ENCODE results near the gene DISP3.

DISP3 gene

DNA sequence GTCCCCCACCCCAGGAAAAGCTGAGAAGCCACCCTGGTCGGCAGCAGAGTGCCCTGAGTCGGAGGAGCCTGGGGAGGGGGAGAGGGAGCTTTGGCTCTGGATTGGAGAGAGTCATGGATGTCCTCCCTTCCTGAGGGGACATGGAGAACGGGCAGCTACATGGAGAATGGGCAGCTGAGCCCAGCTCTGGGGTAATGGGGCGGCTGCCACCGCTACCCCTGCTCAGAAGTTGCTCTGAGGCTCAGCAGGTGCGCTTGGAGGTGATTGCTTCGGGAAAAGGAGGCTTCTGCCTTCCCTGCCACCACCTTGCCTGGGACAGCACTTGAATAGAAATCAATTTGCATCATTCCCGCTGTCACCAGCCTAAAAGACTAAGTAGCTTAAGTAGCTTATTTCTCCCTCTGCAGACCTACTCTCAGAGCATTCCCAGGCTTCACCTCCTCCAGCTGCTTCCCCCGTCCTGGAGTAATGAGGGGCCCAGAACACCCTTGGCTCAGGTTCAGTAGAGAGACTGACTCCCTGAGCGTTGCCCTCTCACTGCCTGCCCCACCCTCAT, 8.3 kb downstream of the DISP3 start:
- DNase-seq (ENCODE audit: low read depth): no peak

DNA sequence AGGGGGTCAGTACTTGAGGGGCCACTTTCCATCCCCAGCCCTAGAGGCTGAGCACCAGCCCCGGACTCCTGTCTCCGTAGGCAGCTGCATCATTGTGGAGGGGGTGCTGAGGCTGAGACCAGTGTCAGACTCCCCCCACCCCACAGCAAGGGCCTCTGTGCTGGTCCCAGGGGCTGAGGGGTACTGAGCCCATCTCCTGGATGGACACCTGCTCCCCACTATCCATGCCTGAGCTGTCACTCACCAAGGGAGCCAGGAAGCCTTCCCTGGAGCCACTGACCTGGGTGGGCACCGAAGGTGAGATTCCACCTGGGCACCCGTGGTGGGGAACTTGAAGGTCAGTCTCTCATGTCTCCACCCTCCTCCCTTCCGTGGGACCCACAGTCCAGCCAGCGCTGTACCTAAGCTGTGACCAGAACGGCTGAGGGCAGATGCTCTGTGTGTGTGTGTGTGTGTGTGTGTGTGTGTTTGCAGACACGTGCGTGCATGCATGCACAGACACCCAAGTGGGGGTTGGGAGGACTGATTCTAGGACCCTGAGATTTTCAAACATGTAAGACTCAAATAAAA, 9.3 kb downstream of the DISP3 start:
- DNase-seq (ENCODE audit: low read depth): no peak

DNA sequence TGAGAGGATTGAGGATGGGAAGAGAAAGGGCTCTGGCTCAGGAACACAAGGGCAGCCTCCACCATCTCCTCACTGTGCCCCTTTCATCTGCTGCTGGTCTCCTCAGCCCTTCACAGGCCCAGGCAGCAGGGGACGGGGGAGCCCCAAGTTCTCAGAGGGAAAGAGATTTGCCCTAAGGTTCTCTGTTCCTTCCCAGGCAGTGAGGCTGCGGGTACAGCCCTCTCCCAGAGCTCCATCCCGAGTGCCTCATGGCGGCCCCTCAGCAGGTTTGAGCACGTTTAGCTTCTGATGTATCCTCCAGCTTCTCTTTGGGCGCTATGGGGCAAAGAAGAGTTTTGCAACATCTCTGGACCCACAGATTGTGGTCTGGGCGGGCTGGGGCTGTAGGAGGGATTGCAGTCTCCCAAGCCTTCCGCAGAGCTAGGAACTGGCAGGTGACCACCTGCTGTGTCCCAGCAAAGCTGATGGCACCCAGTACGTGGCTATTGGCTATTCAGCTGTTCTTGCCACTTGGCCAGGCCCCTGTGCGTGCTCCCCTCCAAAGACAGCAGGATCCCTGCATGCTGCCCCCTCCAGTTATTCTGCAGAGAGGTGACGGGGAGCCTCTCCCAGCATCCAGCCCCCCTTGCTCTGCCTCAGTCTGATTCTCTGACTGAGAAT, 10.1 kb downstream of the DISP3 start:
- DNase-seq (ENCODE audit: low read depth): no peak

DNA sequence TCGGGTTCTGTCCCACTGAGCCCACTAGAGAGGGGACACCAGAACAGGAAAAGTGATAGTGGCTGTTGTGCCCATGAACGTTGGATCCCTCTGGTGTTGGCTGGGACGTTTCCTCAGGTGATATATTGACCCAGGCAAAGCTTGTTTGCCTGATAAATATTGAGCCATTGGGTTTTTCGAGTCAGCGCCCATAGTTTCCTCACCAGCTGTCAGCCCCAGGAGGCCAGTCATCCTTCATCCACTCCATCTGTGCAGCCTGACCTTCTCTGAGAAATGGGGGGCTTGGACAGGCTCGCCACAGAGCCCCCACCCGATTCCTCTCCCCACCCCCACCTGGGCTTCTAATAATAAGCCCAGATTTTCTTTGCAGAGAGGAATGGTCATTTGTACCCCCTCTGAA, 13.3 kb downstream of the DISP3 start:
- no peak for DNase-seq (ENCODE audit: low read depth)

DNA sequence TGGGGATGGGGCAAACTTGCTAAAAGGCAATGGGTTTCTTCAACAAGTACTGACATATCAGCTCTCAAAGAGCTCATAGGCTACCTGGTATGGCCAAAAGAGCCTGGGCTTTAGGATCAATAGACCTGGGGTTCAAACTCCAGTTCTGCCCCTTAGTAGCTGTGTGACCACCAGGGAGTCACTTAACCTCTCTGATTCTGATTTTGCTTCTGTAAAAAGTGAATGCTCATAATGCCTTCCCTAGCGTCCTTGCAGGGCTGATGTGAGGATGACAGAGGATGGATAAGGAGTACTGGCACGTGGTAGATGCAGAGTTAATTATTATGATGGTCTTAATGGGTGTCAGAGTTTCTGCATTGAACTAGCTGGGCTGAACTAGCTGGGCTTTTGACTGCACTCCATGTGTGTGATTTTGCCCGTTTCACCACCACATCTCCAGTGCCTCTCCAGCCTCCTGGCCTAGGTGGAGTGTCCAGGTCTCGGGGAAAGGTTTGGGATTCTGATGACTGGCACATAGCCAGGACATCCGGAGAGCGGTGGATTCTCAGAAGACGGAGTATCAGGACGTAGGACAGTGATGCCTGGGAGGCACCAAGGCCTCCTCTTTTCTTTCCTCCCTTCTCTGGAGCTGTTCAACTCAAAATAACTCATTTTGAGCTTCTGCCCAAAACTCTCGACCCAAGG, 15.2 kb downstream of the DISP3 start:
- no peak for DNase-seq (ENCODE audit: low read depth)

DNA sequence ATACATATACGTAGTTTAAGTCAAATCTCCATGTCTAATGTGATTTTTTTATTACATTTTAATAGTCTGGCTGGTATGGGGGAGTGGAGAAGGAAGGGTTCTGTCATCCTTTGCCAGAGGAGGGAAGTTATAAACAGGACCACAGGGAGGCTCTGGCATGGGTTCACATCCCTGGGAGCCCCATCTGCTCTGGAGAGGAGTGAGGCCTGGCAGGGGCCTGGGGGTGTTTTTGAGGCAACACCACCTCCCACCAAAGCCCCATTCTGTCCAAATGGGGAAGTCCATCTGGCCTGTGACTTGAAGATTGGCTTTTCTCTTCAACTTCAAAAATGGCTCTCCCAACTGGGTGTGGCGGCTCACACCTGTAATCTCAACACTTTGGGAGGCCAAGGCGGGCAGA, 15.8 kb downstream of the DISP3 start:
- no peak for DNase-seq (ENCODE audit: low read depth)

DNA sequence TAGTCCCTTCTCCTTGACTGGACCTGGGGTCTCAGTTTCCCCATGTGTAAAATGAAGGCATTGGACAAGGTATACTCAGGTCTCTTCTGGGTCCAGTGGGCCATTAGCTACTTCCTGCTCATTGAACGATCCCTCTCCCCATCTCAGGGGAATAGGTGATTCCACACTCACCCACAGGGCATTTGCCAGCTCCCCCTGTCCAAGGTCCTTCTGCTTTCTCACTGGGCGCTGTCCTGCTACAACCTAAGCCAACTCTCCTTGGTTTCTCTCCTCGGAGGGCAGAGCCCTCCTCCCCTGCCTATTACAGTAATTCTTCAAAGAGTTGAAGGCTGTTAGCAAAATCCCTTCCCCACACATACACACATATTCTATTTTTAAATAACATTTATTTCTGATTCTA, 16.6 kb downstream of the DISP3 start:
- no peak for DNase-seq (ENCODE audit: low read depth)

DNA sequence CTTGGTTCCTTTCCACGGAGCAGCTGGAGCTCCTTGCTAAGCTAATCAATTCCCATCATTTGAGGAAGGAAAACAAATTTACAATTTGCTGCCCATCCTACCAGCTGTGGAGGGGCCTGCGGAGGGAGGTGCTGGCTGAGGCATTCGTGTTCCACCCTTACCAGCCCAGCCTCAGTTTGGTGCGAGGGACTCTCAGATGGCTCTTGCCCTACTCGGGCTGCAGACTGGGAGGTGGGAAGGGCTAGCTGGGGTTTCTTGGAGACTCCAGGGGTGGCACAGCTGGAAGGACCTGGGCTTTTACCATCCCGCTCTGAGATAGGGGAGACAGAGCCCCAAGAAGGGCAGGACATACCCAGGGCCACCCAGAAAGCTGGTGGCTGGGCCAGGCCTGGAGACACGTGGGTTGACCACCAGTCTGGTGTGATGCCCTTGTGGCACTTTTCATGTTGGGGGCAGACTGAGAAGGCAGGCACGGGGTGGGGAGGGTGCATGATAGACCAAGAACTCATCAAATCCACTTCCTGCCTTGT, 17.7 kb downstream of the DISP3 start:
- no peak for DNase-seq (ENCODE audit: low read depth)

DNA sequence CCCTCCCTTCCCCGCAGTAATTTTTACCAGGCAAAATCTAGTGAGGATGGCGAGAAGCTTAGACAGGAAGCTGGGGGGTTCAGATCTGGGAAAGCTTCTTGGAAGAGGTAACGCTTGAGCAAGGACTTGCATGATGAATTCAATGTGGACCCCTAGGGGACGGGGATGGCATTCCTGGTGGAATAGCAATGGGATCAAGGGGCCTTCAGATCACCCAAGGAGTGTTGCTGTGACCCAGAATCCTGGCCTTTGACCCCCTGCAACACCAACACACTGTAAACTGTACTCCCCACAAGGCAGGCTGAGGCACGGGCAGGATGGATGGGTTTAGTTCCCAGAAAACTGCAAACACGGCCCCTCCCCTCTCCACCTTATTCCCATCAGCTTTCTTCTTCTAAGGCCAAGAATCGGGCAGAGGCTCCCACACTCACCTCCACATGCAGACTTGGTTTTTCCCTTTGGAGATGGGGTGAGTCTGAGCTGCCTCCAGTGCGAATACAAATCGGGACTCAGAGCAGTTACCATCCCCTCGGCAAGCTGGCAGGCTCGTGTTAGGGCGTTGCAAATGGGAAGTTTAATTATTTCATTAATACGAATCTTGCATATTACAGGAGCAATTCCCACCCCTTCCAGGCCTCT, 20.1 kb downstream of the DISP3 start:
- DNase-seq (ENCODE audit: low read depth): no peak

DNA sequence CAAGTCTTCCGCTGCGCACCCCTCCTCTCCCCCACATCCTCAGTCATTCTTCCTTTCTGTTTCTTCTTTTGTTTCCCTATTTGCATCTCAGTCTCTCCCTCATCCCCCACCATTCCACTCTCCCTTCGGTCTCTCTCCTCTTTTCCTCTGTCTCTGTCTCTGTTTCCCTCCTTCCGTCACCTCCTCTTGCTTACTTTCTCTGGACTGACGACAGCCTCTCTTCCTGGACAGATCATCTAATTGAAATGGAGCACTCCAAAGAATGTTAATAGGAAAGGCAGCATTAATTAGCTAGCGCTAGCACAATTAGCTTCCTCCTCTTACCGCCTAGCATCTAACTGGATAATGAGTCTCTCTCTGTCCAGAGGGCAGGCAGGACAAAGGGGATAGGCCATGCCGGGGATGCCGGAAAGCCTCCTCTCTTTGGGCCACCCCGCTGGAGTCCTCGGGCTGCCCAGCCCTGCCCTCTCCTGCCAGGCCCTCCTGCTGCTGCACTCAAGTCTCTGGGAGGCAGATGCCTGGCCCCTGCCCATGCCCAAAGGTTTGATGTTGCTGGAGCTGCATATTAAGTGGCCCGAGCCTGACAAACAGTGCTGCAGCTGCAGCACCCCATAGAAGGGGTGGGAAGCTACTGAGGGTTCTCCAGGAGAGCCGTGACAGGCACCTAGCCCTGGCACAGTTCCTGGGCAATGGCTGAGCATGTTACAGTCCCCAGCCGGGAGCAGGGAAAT, 20.8 kb downstream of the DISP3 start:
- DNase-seq (ENCODE audit: low read depth): no peak

DNA sequence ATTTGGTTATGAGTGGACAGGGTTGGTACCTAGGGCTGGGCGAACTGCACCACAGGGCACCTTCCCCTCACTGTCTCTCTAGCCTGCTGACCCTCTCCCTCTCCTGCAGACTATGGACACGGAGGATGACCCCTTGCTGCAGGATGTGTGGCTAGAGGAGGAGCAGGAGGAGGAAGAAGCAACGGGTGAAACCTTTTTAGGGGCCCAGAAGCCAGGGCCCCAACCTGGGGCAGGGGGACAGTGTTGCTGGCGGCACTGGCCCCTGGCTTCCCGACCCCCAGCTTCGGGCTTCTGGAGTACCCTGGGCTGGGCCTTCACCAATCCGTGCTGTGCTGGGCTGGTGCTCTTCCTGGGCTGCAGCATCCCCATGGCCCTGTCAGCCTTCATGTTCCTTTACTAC, 21.9 kb downstream of the DISP3 start:
- DNase-seq (ENCODE audit: low read depth): no peak

DNA sequence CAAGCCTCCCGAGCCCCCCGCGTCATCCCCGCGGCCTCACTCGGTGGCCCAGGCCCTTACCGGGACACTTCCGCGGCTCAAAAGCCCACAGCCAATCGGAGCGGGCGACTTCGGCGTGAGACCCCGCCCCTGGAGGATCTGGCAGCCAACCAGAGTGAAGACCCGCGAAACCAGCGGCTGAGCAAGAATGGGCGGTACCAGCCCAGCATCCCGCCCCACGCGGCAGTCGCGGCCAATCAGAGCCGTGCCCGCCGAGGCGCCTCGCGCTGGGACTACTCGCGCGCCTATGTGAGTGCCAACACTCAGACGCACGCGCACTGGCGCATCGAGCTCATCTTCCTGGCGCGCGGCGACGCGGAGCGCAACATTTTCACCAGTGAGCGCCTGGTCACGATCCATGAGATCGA, 22.5 kb downstream of the DISP3 start:
- no peak for DNase-seq (ENCODE audit: low read depth)

DNA sequence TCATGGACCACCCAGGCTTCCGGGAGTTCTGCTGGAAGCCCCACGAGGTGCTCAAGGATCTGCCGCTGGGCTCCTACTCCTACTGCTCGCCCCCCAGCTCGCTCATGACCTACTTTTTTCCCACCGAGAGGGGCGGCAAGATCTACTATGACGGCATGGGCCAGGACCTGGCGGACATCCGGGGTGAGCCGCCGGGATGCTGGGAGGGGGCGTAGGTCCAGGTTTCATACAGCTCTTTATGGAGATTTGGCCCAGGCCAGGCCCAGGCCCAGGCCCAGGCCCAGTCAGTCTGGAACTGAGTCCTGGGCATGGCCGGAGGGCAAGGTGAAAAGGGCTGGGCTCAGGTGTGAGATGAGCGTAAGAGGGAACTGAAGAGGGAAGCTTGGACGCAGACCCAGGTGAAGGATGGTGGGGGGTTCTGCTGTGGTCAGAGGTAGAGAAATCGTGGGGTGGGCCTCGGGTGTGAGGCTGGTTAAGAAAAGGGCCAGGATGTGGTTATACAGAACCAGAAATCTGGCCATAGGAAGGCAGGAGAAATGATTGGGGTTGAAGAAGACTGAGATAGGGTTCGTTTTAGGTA, 23.0 kb downstream of the DISP3 start:
- no peak for DNase-seq (ENCODE audit: low read depth)

DNA sequence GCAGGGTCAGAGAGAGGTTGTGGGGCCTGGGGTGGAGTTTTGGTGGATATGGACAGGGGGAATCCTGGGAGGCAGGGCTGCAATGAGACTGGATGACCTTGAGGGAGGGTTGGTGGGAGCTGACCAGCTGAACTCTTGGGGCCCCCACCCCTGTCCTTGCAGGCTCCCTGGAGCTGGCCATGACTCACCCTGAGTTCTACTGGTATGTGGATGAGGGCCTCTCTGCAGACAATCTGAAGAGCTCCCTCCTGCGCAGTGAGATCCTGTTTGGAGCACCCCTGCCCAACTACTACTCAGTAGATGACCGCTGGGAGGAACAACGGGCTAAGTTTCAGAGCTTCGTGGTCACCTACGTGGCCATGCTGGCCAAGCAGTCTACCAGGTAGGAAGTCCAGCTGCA, 23.6 kb downstream of the DISP3 start:
- no peak for DNase-seq (ENCODE audit: low read depth)

DNA sequence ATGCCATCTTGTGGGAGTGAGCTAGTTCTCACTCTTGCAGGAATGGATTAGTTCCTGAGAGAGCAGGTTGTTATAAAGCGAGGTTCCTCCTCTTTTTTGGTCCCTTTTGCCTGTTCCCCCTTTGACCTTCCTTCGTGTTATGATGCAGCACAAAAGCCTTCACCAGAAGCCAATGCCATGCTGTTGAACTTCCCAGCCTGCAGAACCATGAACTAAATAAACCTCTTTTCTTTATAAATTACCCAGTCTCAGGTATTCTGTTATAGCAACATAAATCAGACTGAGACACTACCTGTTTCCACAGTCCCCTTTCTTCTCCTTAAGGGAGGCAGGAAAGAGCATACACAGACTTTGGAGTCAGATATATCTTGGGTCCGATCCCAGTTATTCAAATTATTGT, 25.6 kb downstream of the DISP3 start:
- DNase-seq (ENCODE audit: low read depth): no peak

DNA sequence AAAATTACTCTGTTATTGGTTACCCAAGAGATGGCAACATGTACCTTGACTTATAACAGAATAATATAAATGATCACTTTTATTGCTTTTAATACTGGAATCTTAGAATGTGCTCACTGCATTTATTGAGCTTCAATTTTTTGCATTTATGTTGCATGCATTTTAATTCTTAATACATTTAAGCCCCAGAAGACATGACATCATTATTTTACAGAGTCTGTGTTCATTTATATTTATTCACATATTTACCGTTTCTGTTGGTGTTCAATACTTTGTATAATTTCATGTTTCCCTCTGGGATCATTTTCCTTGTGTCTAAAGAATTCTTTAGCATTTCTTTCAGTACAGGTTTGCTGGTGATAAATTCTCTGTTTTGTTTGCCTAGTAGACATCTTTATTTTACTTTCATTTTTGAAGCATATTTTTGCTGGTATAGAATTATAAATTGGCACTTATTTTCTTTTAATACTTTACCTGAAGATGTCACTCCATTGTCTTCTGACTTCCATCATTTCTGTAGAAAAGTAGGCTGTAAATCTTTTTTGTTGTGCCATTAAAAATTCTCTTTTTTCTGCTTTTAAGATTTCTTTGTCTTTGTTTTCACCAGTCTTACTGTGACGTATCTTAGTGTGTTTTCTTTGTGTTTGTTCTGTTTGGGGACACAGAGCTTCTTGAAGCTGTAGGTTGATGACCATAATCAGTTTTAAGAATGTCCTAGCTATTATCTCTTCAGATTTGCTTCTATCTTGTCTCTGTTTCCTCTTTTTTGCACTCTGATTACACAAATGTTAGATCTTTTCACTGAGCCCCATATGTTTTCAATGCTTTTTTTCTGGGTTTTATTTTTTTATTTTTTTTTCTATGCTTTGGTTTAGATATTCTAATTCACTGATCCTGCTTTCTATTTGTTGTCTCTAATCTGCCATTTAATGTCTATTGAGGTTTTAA, 26.9 kb downstream of the DISP3 start:
- DNase-seq (ENCODE audit: low read depth): no peak

DNA sequence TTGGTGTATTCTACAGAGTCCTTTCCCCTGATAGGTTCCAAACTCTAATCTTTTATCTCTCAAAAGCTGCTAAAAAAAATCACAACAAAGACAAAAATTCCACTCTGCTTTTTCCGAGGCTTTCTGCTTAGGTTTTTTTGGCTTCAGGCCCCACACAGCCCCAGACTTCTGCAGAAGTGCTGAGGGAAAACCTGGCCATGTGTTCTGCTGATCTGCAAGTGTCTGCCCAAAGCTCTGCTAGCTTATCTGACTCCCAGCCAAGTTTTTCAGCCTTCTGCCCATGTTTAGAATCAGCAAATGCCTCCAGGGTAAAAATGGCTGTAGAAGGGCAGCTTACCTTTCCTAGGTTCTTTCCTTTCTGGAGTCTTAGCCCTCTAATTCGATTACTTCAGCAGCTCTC, 28.4 kb downstream of the DISP3 start:
- no peak for DNase-seq (ENCODE audit: low read depth)

DNA sequence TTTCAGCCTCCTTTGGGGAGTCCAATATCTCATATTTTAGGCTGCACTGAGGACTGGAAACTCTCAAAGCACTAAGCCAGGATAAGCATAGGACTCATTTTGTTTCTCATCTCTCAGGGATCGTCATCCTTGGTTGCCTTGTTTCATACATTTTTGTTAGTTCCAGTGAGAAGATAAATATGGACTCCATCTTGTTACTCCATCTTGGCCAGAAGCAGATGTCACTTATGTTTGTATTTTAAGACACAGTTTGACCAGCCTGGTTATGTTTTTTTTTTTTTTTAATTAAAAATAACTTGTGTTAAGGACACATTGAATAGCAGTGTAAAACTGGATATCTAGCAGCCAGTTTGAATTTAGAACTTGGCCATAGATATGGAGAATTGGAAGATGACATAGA, 34.7 kb downstream of the DISP3 start:
- DNase-seq (ENCODE audit: low read depth): no peak

DNA sequence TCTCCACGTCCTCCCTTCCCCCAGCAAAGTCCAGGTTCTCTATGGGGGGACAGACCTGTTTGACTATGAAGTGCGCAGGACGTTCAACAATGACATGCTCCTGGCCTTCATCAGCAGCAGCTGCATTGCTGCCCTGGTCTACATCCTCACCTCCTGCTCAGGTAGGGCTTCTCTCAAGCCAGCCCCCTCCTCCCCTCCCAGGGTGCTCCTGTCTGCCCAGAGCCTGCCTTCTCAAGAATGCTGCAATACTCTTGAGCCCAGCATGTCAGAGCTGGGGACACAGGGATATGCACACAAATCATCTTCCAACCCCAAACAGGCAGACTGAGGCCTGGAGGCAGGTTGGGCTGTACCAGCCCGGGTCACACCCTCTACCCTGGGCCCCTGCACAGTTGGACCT, 35.4 kb downstream of the DISP3 start:
- no peak for DNase-seq (ENCODE audit: low read depth)

Data from stimulated activated CD8-positive, alpha-beta memory T cell treated with anti-CD3 and anti-CD28 coated beads, Interleukin-12 subunit alpha, Interleukin-12 subunit beta, amount 100 ng/mL, for 1 hour (primary cell).